ENCODE data around the gene TCF25.

Gene TCF25

GRCh38 chr16:89881368-89881730 is 8.0 kb downstream of the TCF25 start:
- no peak for DNase-seq

DNA sequence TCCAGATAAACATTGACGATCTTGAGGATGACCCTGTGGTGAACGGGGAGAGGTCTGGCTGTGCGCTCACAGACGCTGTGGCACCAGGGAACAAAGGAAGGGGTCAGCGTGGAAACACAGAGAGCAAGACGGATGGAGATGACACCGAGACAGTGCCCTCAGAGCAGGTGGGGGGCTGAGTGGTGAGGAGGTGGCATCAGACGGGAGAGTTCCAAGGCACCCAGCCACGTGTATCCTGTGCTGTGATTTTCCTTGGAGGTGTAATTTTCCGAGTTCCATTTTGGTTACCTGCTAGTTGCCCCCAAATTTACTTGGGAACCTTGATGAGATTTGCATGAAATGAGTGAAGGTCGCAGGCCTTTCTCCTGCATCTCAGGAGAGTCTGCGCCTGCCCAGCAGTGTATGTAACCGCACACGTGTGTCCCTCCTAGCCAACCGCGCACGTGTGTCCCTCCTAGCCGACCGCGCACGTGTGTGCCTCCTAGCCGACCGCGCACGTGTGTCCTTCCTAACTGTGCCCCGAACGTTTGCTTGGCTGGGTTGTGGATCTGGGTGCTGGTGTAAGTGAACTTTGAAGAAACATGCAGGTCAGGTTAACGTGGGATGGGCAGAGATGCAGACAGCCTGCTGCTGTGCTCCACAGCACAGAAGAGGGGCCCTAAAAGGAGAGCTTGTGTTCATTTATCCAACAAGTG is 10.1 kb downstream of the TCF25 start:
- DNase-seq, result no peak

DNA sequence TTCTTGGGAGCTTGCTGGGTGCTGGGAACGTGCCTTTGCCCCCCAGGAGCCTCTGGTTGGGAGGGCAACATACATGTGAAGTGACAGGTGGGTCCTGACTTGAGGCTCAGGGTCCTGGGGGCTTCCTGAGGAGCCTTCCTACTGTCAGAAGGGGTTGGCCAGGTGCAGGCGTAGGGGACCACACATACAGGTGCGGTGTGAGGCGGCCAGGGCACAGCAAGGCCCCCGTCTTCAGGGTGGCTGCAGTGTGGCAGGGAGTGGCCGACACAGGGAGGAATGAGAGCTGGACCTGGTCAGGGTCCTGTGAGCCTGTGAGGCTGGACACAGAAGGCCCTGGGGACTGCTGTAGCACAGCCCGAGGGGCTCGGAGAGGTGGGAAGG is 10.6 kb downstream of the TCF25 start:
- DNase-seq, result no peak

DNA sequence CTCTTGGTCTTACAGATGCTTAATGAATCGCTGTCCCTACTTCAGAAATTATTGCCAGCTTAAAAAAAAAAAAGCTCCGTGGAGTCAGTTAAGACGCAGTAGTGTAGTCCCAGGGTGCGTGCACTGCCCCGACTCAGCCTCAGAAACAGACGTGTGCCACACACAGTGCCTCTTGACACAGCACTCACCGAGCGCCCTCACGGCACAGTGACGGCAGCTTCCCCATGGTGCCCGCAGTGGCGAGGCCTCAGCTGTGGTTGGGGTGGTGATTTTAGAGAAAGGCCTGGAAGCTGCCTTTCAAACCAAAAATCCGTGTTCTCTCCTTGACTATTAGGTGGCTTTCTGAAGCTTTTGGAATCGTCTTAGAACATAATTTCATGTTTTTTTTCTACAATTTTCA is 13.9 kb downstream of the TCF25 start:
- no peak for DNase-seq

DNA sequence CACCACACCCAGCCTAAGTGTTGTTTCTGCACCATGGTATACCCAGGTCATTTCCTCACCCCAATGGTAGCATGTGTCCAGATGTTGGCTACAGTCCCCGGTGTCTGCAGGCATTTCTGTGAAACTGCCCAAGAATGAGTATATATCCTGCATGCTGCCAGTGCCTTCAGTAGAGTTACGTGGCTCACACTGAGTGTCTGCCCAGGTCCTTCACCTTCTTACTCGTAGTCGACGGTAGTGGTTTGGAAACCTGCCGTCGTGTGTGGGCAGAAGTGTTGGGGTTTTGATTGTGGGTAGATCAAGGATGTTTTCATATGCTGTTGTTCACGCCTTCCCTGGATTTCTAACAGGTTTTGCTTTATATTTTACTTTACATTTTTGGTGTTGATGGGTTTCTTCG is 16.8 kb downstream of the TCF25 start:
- no peak for DNase-seq

DNA sequence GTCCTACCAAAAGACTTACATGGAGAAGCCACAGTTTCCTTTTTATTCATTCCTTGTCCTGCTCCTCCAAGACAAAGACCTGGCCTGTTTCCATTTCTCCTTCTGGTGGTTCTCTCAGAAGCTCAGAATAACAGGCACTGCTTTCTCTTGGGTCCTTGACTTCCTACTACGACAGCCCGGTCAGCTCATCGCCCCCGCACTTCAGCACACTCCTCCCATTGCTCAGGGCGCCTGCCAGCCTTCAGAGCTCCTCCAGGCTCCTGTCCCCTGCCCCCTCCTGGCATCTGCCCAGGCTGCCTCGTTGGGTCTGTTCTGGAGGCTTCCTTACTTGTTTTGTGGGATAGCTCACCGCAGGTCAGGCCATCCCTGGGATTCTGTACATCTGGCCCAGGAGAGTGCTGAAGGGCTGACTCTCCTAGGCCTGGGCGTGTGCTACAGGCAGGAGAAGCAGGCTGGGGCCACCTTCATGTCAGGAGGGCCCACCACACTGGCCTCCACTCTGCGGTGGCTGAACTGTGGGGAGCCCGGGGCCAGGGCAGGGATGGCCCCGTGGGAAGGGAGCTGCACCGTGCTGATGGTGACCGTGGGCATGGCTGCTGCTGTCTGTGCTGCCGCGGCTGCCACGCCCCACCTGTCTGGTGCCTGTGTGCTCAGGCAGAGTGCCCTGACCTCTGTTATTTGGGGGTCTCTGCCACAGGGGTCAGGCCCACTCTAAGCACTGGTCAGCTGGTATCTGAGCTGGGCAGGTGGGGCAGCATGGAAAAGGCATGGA is 17.7 kb downstream of the TCF25 start:
- DNase-seq, result no peak

GRCh38 chr16:89892055-89892630 is 18.8 kb downstream of the TCF25 start:
- no peak for DNase-seq

- no peak for DNase-seq
Measured at GRCh38 chr16:89892635-89893034, 19.2 kb downstream of the TCF25 start.

DNA sequence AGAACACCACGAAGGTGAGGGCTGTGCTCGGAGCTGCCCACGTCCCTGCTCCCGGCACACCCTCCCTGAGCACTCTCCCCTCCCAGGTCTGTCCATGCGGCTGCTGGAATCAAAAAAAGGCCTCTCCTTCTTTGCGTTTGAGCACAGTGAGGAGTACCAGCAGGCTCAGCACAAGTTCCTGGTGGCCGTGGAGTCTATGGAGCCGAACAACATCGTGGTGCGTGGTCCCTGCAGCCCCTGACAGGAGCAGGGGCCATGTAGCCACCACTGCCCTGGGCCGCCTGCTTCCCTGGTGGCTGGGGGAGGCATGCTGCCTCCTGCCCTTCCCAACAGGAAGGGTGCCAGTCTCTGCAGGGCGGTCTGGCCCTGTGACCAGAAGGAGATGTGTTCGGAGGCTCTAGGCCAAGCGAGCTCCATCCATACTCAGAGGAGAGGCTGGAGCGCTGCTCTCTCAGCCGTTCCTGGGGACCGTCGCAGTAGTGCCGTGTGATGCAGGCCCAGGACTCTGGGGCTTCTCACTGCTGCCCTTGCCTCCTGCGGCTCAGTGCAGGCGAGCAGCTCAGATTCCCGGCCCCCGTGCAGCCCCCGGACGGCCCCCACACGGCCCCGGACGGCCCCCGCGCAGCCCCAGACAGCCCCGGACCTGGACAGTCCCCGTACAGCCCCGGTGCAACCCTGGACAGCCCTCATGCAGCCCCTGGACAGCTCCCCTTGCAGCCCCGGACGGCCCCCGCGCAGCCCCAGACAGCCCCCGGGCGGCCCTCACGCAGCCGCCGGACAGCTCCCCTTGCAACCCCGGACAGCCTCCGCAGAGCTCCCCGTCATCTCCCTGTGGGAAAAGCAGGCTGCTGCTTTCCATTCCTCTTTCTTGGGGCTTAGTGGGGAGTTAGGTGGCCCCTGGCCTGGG is 20.5 kb downstream of the TCF25 start:
- DNase-seq, result no peak

- no peak for DNase-seq
Measured at GRCh38 chr16:89895482-89896250, 22.3 kb downstream of the TCF25 start.

- DNase-seq, result no peak
Measured at GRCh38 chr16:89897204-89897603, 23.8 kb downstream of the TCF25 start.

GRCh38 chr16:89898201-89898967 is 25.0 kb downstream of the TCF25 start:
- DNase-seq, result no peak

- DNase-seq, result no peak
Measured at GRCh38 chr16:89899879-89900481, 26.6 kb downstream of the TCF25 start.

DNA sequence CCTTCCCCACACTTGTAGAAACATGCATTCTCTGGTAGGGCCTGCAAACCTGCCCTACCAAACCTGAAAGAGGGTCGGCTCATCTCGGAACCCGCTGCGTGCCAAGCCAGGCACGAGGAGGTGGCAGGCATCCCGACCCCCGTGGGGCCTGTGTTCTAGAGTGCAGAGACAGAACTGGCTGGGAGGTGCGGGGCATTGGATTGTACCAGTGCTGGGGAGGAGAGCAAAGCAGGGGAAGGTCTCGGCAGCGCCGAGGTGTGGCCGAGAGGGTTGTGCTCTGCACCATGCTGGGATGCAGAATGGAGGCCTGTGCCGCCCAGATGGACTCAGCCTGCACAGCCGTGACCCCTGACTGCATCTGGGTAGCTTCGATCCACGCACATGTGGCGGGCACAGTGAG is 27.5 kb downstream of the TCF25 start:
- DNase-seq, result no peak

- DNase-seq, result no peak
Measured at GRCh38 chr16:89902980-89903379, 29.6 kb downstream of the TCF25 start.

GRCh38 chr16:89903908-89904515 is 30.6 kb downstream of the TCF25 start:
- DNase-seq, result no peak

GRCh38 chr16:89904606-89905510 is 31.5 kb downstream of the TCF25 start:
- DNase-seq, result no peak

DNA sequence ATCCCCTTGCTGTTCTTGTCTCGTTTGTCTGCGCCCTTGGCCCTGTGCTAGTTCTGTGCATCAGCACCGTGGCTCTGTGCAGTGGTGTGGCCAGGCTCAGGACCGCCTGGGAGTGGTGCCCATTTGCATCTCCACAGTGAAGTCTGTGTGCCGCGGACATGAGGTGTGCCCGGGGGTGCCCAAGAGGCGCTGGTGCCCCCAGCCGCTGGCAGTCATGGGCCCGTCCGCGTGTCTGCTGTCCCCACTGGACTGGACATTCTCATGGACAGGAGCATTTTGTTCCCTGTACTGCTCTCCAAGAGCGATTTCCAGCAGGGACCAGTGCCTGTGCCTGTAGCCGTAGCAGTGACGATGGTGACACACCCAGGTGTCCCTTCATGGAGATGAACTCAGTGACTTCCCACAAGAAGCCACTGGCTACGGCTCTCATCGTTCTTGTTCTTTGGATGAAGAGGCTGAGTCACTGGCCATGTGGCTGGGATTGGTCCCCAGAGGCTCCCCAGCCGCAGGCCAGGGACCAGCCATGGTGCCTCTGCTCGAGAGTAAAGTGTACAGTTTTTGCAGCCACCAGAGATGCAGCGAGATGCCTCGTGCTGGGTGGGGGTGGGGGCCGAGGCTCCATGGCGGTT is 32.2 kb downstream of the TCF25 start:
- no peak for DNase-seq

Data from NCI-H510A (cell line).